Astrocyte of the cerebellum (primary cell): ENCODE data around the gene NACC1.
A peak's percentile ranks its signal among the peaks of the same experiment; 100 is the strongest.

Source experiments
- DNase-seq: peaks from one replicate; pipeline ENCODE4 v3.0.0-alpha.2; 2011; ENCODE audit warnings: low read depth
- H3K4me3 ChIP-seq: 2 replicates; pipeline ENCODE4 v1.5.1; 2011; ENCODE audit warnings: mild to moderate bottlenecking, low read depth, low read length, moderate library complexity
- CTCF ChIP-seq: IDR thresholded peaks from 2 replicates; pipeline ENCODE4 v1.5.1; 2012; ENCODE audit warnings: low read length, low read depth, moderate library complexity, mild to moderate bottlenecking; ENCODE audit errors: missing control alignments
- in situ Hi-C: cut with HindIII; loops from 2 replicates; pipeline ENCODE4 v1.10.0; 2017; ENCODE audit warnings: low sequenced_read_pairs

NACC1 gene

GRCh38 chr19:13091400-13092157 is 26.5 kb upstream of the NACC1 start:
- in situ Hi-C loops: no loop called here
- DNase-seq: peak; percentile 82
- H3K4me3 ChIP-seq: no peak overlapping the region
- TF ChIP-seq CTCF: no peak

GRCh38 chr19:13092158-13092543 is 25.9 kb upstream of the NACC1 start:
- DNase-seq: no peak
- TF ChIP-seq CTCF: no peak
- in situ Hi-C loops: no loop called here
- no peak overlapping the region for H3K4me3 ChIP-seq

GRCh38 chr19:13092606-13093235 is 25.3 kb upstream of the NACC1 start:
- in situ Hi-C loops: no loop called here
- no peak overlapping the region for H3K4me3 ChIP-seq
- peak; percentile 49 for DNase-seq
- no peak for TF ChIP-seq CTCF

- in situ Hi-C loops: no loop called here
Measured at GRCh38 chr19:13093407-13094105, 24.5 kb upstream of the NACC1 start.

GRCh38 chr19:13094106-13094504 is 24.0 kb upstream of the NACC1 start:
- no peak for TF ChIP-seq CTCF
- in situ Hi-C loops: no loop called here
- no peak overlapping the region for H3K4me3 ChIP-seq
- DNase-seq: no peak

More at GRCh38 chr19:13093407-13094105, 24.5 kb upstream of the NACC1 start:
- DNase-seq: peak; percentile 77
- no peak overlapping the region for H3K4me3 ChIP-seq
- peak; percentile 84 for TF ChIP-seq CTCF

- no peak for DNase-seq
- in situ Hi-C loops: no loop called here
Measured at GRCh38 chr19:13094771-13095392, 23.2 kb upstream of the NACC1 start.

More at GRCh38 chr19:13094771-13095392, 23.2 kb upstream of the NACC1 start:
- no peak overlapping the region for H3K4me3 ChIP-seq
- no peak for TF ChIP-seq CTCF
